ENCODE data around the gene MBNL2.
"Not testable (repeated sequence)": the region's sequence is repeated elsewhere in the genome, so short reads cannot be mapped to it uniquely, and the experiment has no call there.

Gene MBNL2, protein sequence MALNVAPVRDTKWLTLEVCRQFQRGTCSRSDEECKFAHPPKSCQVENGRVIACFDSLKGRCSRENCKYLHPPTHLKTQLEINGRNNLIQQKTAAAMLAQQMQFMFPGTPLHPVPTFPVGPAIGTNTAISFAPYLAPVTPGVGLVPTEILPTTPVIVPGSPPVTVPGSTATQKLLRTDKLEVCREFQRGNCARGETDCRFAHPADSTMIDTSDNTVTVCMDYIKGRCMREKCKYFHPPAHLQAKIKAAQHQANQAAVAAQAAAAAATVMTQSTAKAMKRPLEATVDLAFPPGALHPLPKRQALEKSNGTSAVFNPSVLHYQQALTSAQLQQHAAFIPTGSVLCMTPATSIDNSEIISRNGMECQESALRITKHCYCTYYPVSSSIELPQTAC

DNA sequence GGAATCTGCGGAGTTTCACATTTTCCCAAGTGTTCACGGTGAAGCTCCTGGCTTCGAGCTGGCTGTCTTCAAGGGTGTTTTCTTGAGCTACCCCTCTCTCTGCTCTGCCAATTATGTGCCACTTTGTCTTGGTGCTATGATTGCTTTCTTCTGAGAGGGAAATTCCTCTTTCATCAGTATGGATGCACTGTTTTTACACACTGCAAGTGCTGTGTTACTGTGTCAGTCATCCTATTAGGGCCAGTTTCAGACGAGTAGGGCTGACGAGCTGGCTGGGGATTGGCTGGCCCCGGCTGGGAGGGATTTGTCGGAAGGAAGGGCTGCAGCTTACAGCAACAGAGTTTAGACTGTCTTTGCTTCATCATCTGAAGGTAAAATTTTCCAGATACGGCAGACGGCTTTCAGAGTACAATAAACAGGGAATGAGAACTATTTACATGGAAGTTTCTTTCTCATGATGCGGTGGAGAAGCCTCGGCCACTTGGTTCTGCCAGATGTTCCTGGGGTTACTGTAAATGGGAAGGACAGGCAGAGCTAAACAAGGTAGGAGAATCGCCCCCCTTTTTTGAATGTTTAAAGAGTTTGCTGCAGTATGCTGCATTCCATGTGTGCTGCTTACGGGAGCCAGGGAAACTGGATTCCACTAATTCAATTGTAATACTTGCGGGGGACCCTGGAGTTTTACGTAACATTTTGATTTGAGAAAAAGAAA, at the start of gene MBNL2:
TSS of gene MBNL2 (plus strand) at position 345 of the 712 bp plus-strand sequence. CDS start 53,903 bp downstream, outside the sequence.
- DNase-seq = peak; percentile 91

DNA sequence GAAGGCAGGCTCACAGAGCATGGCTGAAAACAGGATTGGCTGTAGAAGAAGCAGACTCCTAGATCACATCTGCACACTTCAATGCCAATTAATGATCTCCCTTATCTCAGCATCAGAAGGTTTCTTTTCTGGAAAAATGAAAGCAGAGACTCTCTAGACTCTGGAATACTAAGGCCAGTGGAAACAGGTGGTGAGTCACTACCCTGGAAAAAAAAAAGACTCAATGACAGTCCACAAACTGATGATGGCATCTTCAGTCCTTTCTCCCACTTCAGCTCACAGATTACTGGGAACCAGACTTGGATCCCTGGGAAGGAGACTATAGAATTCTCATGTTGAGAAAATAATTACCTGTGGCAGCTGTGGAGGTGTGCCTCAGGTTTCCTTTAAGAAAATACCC, 47.5 kb upstream of the MBNL2 start:
- DNase-seq = no peak

DNA sequence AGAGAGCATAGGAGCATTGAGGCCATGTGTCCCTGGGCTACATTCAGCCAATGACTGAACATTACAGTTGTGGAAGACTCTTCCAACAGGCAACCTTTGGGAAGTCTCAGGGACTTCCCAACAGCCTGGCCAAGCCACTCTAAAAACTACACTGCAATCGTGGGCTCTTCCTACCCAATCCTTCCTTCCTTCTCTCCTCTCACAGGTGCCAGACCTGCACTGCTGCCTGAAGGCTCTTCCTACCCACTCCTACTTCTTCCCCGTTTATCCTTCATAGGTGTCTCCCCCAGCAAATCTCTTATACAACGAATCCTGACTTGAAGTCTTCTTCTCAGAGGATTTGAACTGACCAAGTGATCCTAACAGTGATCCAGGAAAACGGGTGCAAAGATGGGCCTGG, 47.1 kb upstream of the MBNL2 start:
- no peak for DNase-seq

DNA sequence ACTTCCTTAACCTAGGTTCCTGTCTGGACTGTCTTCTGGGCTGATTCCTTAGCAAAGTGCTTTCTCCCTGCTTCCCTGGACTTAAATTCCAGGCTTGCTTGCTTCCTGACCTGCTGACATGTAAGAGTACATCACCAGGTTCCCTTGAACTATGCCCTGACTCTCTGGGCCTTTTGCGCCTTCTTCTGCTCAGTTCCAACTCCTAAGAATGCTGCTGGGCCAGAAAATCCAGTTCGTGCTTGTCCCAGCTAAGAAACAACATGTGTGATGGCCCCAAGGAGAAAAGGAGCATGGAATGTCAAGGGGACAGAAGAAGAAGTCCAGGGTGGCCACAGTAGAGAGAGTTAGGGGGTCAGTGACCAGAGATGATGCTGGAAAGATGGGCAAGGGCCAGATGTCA, 42.6 kb upstream of the MBNL2 start:
- DNase-seq = no peak

DNA sequence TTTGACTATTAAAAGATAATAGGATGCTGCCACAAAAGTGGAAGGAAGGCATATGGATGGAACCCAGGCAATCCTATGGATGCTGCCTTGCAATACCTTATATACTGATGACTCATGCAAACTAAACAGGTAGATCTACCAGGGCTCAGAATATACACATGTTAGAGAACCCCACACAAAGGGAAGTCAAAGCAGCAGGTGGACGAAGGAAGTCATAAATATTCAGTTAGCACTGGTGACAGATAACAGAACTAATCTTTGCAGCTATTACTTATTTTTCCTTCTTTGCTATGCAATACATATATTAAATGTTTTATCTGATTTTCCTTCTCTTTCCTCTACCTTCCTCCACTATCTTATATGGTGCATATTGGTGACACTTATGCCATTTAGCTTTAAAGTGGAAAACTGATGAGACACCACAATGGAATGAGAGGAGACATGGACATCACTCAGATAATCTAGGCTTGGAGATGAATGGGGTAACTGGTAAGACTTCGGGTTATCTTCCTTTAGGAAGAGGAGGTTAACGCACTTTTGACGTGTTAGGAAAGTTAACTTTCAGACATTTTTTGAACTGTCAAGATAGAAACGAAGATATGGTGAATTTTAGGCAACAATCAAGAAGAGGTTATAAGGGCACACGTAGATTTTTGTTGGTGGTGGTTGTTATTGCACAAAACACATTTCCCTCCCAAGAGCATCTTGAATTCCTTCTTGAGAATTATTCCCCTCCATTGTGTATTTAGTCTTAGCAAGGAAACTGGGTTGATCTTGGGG, 39.8 kb upstream of the MBNL2 start:
- no peak for DNase-seq

DNA sequence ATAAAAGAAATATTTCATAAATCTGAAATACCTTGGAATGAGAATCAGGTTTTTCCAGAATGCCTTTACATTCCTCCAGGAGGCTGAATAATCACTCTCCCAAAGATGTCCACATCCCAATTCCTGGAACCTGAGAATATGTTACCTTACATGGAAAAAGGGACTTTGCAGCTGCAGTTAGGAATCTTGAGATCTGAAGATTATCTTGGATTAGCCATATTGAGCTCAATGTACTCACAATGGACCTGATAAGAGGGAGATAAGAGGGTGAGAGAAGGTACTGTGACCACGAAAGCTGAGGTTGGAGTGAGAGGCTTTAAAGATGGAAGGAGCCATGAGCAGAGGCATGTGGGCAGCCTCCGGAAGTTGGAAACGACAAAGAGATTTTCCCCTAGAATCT, 36.8 kb upstream of the MBNL2 start:
- DNase-seq = peak; percentile 3

DNA sequence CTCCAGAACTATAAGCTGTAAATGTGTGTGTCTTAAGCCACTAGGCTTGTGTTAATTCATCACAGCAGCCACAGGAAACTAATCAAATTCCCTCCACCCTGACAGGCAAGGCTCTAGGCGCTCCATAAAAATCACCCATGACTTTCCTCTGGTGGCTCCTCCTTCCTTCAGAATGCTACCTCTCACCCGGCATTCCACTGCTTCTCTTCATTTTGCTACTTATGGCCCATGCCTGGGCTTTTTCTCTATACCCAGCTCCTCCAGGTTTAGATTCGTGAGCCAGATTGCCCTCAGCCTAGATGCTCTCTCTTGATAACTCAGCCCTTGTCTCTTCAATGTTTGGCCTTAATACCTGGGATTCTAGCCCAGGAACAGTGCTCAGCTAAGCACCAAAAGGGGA, 36.4 kb upstream of the MBNL2 start:
- no peak for DNase-seq

DNA sequence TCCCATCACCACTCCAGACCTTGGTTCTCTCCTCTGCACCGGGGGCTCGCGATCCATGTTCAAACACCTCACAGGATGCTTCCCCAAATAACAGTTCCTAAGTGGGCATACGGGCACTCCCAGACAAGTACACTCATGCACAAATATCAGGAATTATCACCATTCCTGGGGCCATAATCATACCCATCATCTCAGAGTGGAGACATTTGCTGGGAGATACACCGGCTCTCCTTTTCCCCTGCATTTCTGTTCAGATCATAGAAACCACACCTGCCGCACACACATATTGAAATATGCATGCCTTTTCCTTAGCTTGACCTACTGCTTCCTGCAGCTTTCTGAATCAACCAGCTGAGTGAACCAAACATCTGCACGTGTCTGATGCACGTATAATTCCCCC, 33.9 kb upstream of the MBNL2 start:
- no peak for DNase-seq

DNA sequence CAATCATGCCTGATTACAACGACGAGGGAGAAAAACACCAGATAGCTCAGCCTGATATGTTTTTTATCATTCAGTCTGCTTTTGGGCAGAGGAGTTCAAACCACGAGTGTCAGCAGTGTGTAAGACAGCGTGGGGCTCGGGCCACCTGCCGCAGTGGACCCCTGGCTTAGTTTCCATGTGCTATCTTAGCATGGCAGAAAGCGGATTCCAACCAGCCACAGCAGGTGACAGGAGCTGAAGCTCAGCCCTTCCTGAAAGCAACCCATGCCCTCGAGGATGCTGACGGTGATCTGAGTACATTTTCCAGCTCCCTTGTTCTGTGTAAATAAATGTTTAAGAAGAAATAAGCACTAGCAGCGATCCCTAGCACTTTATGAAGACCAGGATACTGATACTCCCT, 32.2 kb upstream of the MBNL2 start:
- DNase-seq = no peak

DNA sequence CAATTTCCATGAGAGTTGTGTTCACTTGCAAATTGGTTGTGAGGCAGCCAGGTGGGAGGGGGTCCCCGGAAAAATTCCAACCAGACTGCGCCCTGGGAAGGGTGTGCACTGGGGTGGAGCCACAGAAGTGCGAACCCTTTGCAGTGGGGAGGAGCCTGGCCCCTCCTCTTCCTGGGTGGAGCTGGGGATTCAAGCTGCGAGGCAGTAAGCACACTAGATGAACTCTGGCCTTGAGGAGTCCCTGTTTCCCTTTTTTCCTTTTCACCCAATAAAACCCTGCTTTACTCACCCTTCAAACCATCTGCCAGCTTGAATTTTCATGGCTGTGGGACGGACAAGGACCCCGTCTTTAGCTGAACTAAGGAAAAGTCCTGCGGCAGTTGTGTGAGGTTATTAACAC, 31.0 kb upstream of the MBNL2 start:
- DNase-seq = no peak

DNA sequence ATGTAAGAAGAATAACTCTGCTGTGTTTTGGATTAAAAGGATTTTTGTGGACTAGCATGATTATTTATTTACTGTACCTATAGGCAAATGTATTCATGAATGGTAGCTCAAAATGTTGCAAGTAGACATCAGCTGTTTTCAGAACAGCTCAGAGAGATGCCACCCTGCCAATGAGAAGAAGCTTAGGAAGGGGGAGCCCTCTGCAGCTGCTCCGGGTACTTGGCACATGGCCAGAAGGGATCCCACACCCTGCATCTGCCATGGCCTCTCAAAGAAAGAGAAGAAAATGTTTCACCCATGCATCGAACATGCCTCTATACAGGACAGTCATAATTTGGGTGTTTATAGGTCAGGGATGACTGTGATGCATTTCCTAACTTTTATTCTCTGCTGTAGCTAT, 30.5 kb upstream of the MBNL2 start:
- DNase-seq = no peak

DNA sequence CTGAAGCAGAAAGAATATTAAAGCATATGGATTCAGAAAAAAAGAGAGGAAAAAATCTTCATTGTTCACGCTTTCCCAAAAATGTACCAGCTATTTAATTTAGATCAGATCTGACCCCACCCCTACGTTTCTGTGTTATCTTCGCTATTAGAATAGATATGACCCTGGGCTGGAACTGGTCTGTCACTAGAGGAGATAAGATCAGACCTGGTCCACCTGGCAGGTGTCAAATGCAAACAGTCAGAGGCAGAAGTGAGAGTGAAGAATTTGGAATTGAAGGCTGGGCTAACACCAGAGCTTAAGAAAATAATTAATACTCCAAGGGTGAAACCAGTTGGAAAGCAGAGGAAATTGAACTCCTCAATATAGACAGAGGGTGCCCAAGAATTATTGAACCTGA, 30.0 kb upstream of the MBNL2 start:
- no peak for DNase-seq

DNA sequence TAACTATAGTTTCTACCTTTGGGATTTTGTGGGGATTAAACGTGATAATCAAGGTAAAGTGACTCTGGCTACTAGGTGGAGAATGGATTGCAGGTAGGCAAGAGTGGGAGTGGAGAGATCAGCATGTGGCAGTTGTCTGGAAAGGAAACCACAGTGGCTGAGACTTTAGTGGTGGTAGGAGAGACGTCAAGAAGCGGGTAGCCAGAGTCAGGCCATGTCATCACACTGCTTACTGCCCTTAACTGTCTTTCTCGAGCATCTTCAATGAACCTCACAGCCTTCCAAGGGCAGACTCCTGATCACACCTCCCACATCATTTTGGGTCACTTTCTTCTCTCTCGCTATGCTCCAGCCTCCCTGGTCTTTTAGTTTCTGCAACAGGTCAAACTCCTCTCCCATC, 28.6 kb upstream of the MBNL2 start:
- no peak for DNase-seq

DNA sequence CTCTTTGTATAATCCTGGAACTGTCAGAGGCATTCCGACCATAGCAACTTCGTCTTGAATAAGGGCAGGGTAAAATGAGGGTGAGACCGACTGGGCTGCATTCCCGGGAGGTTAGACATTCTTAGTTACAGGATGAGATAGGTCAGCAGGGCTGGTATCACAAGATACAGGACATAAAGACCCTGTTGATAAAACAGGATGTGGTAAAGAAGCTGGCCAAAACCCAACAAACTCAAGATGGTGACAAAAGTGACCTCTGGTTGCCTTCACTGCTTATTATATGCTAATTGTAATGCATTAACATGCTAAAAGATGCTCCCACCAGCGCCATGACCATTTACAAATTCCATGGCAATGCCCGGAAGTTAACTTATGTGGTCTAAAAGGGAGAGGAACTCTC, 27.7 kb upstream of the MBNL2 start:
- DNase-seq = peak; percentile 58

DNA sequence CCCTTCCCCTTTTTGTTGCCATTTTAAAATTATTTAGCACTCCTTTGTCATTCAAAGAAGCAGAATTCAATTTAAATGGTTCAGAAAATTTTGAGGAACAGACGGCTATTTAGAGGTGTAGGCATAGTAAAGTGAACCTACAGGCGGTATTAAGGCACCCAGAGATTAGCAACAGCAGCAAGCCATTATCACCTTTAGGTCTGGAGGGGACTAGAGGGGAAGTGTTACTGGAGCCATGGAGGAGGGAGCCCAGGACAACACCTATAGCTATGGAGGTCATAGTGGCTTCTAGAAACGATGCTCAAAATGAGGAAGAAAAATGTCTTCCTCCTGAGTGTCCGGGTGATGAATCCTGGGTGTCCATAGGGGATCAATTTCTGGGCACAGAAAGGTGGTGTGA, 25.8 kb upstream of the MBNL2 start:
- no peak for DNase-seq

DNA sequence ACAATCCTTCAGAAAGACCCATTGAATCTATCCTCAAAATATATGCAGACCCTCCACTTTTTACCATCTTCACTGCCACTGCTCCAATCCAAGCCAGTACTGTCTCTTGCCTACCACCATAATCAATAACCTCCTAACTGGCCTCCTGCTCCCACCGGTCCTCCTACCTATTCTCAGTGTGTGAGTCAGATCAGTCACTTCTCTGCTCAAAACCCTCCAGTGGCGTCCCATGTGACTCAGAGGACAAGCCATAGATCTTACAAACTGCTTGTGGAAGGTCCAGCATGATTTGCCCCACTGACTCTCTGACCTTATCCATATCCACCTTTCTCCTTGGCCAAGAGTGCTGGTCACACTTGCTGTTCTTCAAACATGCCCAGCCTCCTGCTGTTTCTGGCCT, 23.4 kb upstream of the MBNL2 start:
- no peak for DNase-seq

DNA sequence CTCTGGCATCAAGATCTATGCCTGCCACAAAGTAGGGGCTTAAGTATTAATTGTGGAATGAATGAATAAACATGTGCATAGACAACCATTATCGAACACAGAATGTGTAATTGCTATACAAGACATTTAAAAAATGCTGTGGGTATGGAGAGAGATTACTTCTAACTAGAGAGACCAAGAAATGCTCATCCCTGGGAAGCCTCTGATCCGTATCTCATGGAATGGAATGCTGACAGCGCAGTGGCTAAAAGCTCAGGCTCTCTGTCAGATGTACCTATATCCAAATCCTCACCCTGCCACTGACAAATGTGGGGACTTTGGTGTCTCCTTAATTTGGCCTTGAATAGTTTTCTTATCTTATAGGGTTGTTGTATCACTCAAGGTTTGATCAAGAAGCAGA, 22.7 kb upstream of the MBNL2 start:
- DNase-seq = no peak

DNA sequence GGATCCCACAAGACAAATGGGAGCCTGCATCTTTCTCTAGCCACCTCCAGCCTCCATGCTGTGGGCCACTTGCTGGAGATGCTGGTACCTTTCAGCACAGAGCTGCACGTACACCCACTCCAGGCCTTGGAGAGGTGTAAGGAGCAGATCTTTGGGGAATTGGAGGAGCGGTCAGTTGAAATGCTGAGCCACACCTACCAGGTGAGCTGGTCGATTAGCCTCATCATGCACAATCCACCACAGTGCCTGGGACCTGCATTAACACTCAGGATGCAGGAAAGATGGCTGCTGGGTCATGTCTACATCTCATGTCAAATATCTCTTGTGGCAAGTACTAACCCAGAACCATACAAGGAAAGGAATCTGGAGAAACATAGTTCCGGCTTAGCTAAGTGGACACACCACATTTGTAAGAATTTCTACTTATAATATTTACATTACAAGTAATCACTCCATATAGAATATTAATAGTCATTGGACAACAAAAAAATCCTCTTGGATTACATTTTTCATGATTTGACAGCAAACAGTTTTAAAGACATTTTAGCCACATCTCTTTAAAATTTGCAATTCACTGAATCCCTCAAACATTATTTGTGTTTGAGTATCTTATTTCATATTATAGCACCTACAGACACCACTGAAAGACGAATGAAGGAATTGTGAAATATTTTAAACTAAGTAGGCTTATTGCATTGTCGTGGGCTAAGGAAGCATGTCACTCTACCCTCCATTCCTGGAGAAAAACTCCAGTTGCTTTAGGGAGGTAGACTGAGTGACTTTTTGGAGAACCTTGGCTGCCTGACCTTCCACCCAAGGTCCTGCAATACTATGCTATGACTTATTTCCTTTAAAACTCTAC, 21.8 kb upstream of the MBNL2 start:
- DNase-seq = no peak

DNA sequence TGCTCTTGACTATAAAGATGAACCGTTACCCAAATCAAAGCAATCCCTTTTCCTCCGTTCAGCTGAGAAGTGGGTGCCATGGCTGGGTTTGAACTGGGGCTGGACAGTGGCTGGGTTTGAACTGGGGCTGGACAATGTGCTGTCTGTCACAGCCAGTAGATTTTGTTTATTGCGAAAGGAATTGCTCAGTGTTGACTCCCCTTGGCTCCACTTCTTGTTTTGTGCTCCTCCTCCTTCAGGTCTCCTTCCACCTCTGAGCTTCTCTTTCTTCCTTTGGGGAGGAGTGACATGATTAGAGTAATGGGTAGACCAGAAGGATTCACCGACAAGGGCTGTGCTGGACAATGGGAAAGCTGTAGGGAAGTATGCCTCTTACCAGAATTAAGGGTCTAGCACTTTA, 19.4 kb upstream of the MBNL2 start:
- DNase-seq = no peak

DNA sequence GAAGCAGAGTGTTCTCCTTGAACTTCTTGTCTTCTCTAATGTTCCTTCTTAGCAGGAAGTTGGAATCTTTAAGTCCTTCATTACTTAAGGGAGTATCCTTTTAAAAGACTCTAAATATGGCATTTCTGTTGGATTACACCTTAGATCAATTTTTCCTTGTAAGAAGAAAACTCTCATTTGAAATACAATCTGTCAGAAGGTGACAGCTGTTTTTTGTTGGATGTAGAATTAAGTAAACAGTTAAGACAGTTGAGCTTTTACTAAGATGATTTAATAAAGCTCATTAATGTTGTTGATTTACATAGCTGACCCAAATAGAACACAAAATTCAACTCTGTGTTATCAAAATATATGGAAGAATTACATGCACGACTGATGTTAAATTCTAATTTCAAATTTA, 16.7 kb upstream of the MBNL2 start:
- DNase-seq = no peak

DNA sequence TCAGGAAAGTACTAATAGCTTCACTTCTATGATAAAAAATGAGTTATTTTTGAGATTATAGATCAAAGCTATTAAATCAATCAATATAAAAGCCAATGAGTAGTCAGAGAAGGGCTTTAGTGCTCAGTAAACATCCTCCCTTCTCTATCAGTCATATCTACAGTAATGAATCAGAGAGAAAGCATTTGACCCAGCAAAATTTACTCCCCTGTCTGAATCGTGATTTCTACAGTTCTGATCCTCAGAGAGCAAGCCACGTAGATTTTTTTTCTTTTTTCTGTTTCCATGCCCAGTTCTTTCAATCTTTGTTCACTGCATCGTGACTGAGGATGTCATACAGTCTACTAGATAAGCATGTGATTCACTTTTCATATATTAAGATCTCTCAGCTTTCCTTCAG, 16.2 kb upstream of the MBNL2 start:
- DNase-seq = peak; percentile 42

DNA sequence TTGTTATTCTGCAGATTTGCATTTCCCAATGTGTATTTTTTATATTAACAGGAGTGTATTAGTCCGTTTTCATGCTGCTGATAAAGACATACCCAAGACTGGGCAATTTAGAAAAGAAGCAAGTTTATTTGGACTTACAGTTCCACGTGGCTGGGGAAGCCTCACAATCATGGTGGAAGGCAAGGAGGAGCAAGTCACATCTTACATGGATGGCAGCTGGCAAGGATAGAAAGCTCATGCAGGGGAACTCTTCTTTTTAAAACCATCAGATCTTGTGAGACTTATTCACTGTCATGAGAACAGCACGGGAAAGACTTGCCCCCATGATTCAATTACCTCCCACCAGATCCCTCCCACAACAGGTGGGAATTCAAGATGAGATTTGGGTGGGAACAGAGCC, 14.9 kb upstream of the MBNL2 start:
- not testable (repeated sequence) for DNase-seq

DNA sequence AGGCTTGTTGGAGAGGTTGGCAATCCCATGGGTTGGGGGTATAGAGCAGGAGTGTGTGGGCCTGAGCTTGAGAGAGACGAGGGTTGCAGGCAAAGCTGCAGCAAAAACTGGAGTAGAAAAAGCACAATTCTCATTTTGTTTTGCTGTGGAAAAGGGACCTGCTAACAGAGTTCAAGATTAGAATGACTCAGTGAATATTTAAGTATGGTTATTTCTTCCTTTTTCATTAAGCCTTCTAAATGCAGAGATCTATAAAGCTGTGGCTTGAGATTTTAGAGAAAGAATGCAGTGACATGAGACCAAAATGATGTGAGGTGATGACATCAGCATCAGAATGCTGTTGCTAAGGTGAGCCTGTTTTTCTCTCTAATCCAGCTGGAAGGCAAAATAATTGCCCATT, 10.8 kb upstream of the MBNL2 start:
- peak; percentile 64 for DNase-seq

Data from fibroblast of skin of right quadriceps (primary cell).